ENCODE results near the gene PCAT6.

PCAT6 gene

GRCh38 chr1:202858789-202859414 is 48.1 kb downstream of the PCAT6 start:
- Mint-ChIP-seq H3K27me3 (peaks cover 44% of the 10 kb centered on the region), H3K4me1 (peaks cover 13% of the 10 kb centered on the region), H3K4me3 (no peak overlapping the region), H3K36me3 (ENCODE audit: insufficient read depth) (peaks cover 2% of the 10 kb centered on the region), H3K9me3 (no peaks in the 10 kb centered on the region), H3K27ac (ENCODE audit: low read depth) (no peak overlapping the region)
- DNase-seq (ENCODE audit: low spot score in 2 of 2) (no peak), ATAC-seq (replicated peaks; ENCODE audit: extremely low read depth, poor library complexity, severe bottlenecking) (no peak)

GRCh38 chr1:202860744-202861419 is 50.1 kb downstream of the PCAT6 start:
- H3K4me3 Mint-ChIP-seq = peak overlapping the region; percentile 80
- H3K27ac Mint-ChIP-seq (ENCODE audit: low read depth) = no peak overlapping the region
- H3K4me1 Mint-ChIP-seq = peaks cover 13% of the 10 kb centered on the region
- peak; percentile 59 for ATAC-seq (replicated peaks; ENCODE audit: extremely low read depth, poor library complexity, severe bottlenecking)
- H3K36me3 Mint-ChIP-seq (ENCODE audit: insufficient read depth) = peaks cover 2% of the 10 kb centered on the region
- DNase-seq (ENCODE audit: low spot score in 2 of 2) = no peak
- H3K27me3 Mint-ChIP-seq = peaks cover 64% of the 10 kb centered on the region
- H3K9me3 Mint-ChIP-seq = no peaks in the 10 kb centered on the region
